Measurements from ENCODE around the gene LHB.
"Not testable (repeated sequence)": the region's sequence is repeated elsewhere in the genome, so short reads cannot be mapped to it uniquely, and the experiment has no call there.

- not testable (repeated sequence) for TF ChIP-seq POLR2A, EP300 (IDR thresholded peaks at IDR 0.05)
- TF ChIP-seq, protein P1, sequence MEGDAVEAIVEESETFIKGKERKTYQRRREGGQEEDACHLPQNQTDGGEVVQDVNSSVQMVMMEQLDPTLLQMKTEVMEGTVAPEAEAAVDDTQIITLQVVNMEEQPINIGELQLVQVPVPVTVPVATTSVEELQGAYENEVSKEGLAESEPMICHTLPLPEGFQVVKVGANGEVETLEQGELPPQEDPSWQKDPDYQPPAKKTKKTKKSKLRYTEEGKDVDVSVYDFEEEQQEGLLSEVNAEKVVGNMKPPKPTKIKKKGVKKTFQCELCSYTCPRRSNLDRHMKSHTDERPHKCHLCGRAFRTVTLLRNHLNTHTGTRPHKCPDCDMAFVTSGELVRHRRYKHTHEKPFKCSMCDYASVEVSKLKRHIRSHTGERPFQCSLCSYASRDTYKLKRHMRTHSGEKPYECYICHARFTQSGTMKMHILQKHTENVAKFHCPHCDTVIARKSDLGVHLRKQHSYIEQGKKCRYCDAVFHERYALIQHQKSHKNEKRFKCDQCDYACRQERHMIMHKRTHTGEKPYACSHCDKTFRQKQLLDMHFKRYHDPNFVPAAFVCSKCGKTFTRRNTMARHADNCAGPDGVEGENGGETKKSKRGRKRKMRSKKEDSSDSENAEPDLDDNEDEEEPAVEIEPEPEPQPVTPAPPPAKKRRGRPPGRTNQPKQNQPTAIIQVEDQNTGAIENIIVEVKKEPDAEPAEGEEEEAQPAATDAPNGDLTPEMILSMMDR (IDR thresholded peaks at IDR 0.05): not testable (repeated sequence)
Measured at GRCh38 chr19:49049011-49049410, 32.1 kb upstream of the LHB start, which contains the start of gene CGB8.
